Fibroblast of lung (primary cell): ENCODE results near the gene SLC35A4. TPM values are rescaled to one million over a fixed set of nuclear protein-coding genes. Genes with fewer than 3 reads are reported as not detected.

Experiments used
- DNase-seq, 2 donors: peaks; one replicate each; pipeline versions ENCODE4 v3.0.0 to v3.0.0-alpha.2; 2010; ENCODE audit warnings: low read depth in 2 of 2
- H2AFZ ChIP-seq: 2 replicates; pipeline ENCODE4 v1.5.1; 2012; ENCODE audit warnings: low read length, control low read depth, inconsistent platforms
- H3K27ac ChIP-seq: 2 replicates; pipeline ENCODE4 v1.5.1; 2011; ENCODE audit warnings: low read length, control low read depth; ENCODE audit not compliant: insufficient read depth
- H3K27me3 ChIP-seq: 2 replicates; pipeline ENCODE4 v1.5.1; 2011; ENCODE audit warnings: mild to moderate bottlenecking, low read length; ENCODE audit not compliant: control insufficient read depth, insufficient read depth
- H3K36me3 ChIP-seq: 2 replicates; pipeline ENCODE4 v1.5.1; 2011; ENCODE audit warnings: low read length; ENCODE audit not compliant: control insufficient read depth, insufficient read depth
- H3K4me1 ChIP-seq: 2 replicates; pipeline ENCODE4 v1.5.1; 2011; ENCODE audit warnings: low read length; ENCODE audit not compliant: control insufficient read depth, insufficient read depth; ENCODE audit errors: extremely low read depth
- H3K4me2 ChIP-seq: 2 replicates; pipeline ENCODE4 v1.5.1; 2011; ENCODE audit warnings: low read length, control low read depth; ENCODE audit not compliant: insufficient read depth; ENCODE audit errors: extremely low read depth
- H3K4me3 ChIP-seq, 4 experiments: fragments of 200-600 bp in 1 of 4; sonication (generic) in 1 of 4; replicated peaks in 1 of 4; 2 replicates each; pipeline ENCODE4 v1.5.1; 2011 to 2016; ENCODE audit warnings: low read length in 4 of 4, low read depth in 3 of 4, mild to moderate bottlenecking in 3 of 4, control low read depth in 2 of 4, inconsistent platforms in 1 of 4, mixed read lengths in 1 of 4; ENCODE audit not compliant: insufficient read depth in 1 of 4; ENCODE audit errors: control extremely low read depth in 1 of 4
- H3K79me2 ChIP-seq: 2 replicates; pipeline ENCODE4 v1.5.1; 2012; ENCODE audit warnings: mild to moderate bottlenecking, low read length, inconsistent platforms; ENCODE audit not compliant: control insufficient read depth, insufficient read depth
- H3K9ac ChIP-seq: 2 replicates; pipeline ENCODE4 v1.5.1; 2011; ENCODE audit warnings: mild to moderate bottlenecking, low read length, control low read depth; ENCODE audit not compliant: insufficient read depth
- H3K9me3 ChIP-seq: 2 replicates; pipeline ENCODE4 v1.5.1; 2012; ENCODE audit warnings: low read depth, low read length; ENCODE audit not compliant: control insufficient read depth, insufficient read depth
- H4K20me1 ChIP-seq: 2 replicates; pipeline ENCODE4 v1.5.1; 2011; ENCODE audit warnings: low read length; ENCODE audit not compliant: control insufficient read depth, insufficient read depth; ENCODE audit errors: extremely low read depth
- CTCF ChIP-seq, 2 donors: IDR thresholded peaks in 1 of 2; conservative IDR thresholded peaks in 1 of 2; 1 replicate in 1 of 2; 2 replicates in 1 of 2; pipeline ENCODE4 v1.5.1; 2011 to 2012; ENCODE audit warnings: low read length in 2 of 2, control low read depth in 1 of 2, inconsistent platforms in 1 of 2, low read depth in 1 of 2, mild to moderate bottlenecking in 1 of 2
- EZH2 ChIP-seq: IDR thresholded peaks from 2 replicates; pipeline ENCODE4 v1.5.1; 2012; ENCODE audit warnings: low read length, control low read depth, mild to moderate bottlenecking; ENCODE audit errors: missing control alignments
- polyA plus RNA-seq, 2 donors: library from polyadenylated mRNA; depleted of rRNA in 1 of 2; stranded (reverse) in 1 of 2; unstranded in 1 of 2; fragments of >200 nt; gene quantifications; 2 replicates each; pipeline ENCODE4 v1.2.1, GENCODE V29; 2011 to 2012; ENCODE audit warnings: missing spikeins in 1 of 2
- total RNA-seq: library from RNA; depleted of rRNA; stranded (reverse); fragments of >200 nt; gene quantifications from 2 replicates; pipeline ENCODE4 v1.2.1, GENCODE V29; 2014

SLC35A4 gene
- total and polyA plus RNA-seq, 2 donors (not counting 1 experiment from before 2014, with no cell fraction given), result 21.5 to 79.2 TPM

GRCh38 chr5:140608722-140609121 is 44.1 kb downstream of the SLC35A4 start:
- Histone ChIP-seq H3K36me3 (no peaks in the 10 kb centered on the region), H3K4me3 (no peak overlapping the region), H3K9me3 (no peaks in the 10 kb centered on the region), H3K27me3 (no peaks in the 10 kb centered on the region), H3K4me1 (no peaks in the 10 kb centered on the region), H3K4me2 (no peak overlapping the region), H2AFZ (no peak overlapping the region), H3K27ac (no peak overlapping the region), H3K79me2 (no peaks in the 10 kb centered on the region), H4K20me1 (no peaks in the 10 kb centered on the region), H3K9ac (no peak overlapping the region)
- no peak for DNase-seq
- no peak for TF ChIP-seq CTCF (conservative IDR thresholded peaks at IDR 0.05 in 1 of 2, IDR thresholded peaks at IDR 0.05 in 1 of 2; ENCODE audit: low read depth in 1 of 2, low read length in 2 of 2)
- TF ChIP-seq EZH2, result no peak

GRCh38 chr5:140609126-140609525 is 44.5 kb downstream of the SLC35A4 start:
- no peak overlapping the region for H3K4me2 ChIP-seq

GRCh38 chr5:140611020-140611521 is 46.4 kb downstream of the SLC35A4 start:
- TF ChIP-seq CTCF (conservative IDR thresholded peaks at IDR 0.05 in 1 of 2, IDR thresholded peaks at IDR 0.05 in 1 of 2; ENCODE audit: low read depth in 1 of 2, low read length in 2 of 2) (no peak), EZH2 (no peak)

More at GRCh38 chr5:140609126-140609525, 44.5 kb downstream of the SLC35A4 start:
- Histone ChIP-seq H2AFZ (no peak overlapping the region), H3K4me3 (no peak overlapping the region), H3K4me1 (no peaks in the 10 kb centered on the region), H3K9me3 (no peaks in the 10 kb centered on the region), H4K20me1 (no peaks in the 10 kb centered on the region), H3K79me2 (no peaks in the 10 kb centered on the region), H3K27me3 (no peaks in the 10 kb centered on the region), H3K9ac (no peak overlapping the region), H3K27ac (no peak overlapping the region), H3K36me3 (no peaks in the 10 kb centered on the region)
- TF ChIP-seq EZH2 (no peak), CTCF (conservative IDR thresholded peaks at IDR 0.05 in 1 of 2, IDR thresholded peaks at IDR 0.05 in 1 of 2; ENCODE audit: low read depth in 1 of 2, low read length in 2 of 2) (no peak)
- DNase-seq, result no peak

More at GRCh38 chr5:140611020-140611521, 46.4 kb downstream of the SLC35A4 start:
- H3K27ac ChIP-seq, result no peak overlapping the region
- no peak overlapping the region for H2AFZ ChIP-seq
- no peaks in the 10 kb centered on the region for H4K20me1 ChIP-seq
- no peaks in the 10 kb centered on the region for H3K4me1 ChIP-seq
- H3K4me3 ChIP-seq, result no peak overlapping the region
- peak in 1 of 2 donors; percentile 68 for DNase-seq
- H3K9me3 ChIP-seq, result no peaks in the 10 kb centered on the region
- no peaks in the 10 kb centered on the region for H3K79me2 ChIP-seq
- H3K36me3 ChIP-seq, result no peaks in the 10 kb centered on the region
- H3K27me3 ChIP-seq, result no peaks in the 10 kb centered on the region
- no peak overlapping the region for H3K9ac ChIP-seq
- H3K4me2 ChIP-seq, result no peak overlapping the region

Other genes with a start within 250 kb of the SLC35A4 start
- gene HBEGF, start 218.2 kb upstream of the SLC35A4 start, total RNA-seq, result 1.8 TPM in 2 replicates
- gene HBEGF, start 218.2 kb upstream of the SLC35A4 start, polyA plus RNA-seq, result 8.7 and 10.3 TPM in 2 replicates
- gene SLC4A9, start 204.6 kb upstream of the SLC35A4 start, total RNA-seq, result not detected in 2 replicates
- not detected in 2 replicates for gene SLC4A9, start 204.6 kb upstream of the SLC35A4 start, polyA plus RNA-seq
- 56.8 and 74.5 TPM in 2 replicates for gene ANKHD1, start 163.0 kb upstream of the SLC35A4 start, total RNA-seq
- gene ANKHD1, start 163.0 kb upstream of the SLC35A4 start, polyA plus RNA-seq, result 45.4 and 45.7 TPM in 2 replicates
- gene EIF4EBP3, start 17.2 kb upstream of the SLC35A4 start, total RNA-seq, result 1.8 and 2.3 TPM in 2 replicates
- gene EIF4EBP3, start 17.2 kb upstream of the SLC35A4 start, polyA plus RNA-seq, result 3.0 and 3.1 TPM in 2 replicates
- gene SRA1, start 7.4 kb upstream of the SLC35A4 start, total RNA-seq, result 28.0 and 39.1 TPM in 2 replicates
- 55.5 and 72.3 TPM in 2 replicates for gene SRA1, start 7.4 kb upstream of the SLC35A4 start, polyA plus RNA-seq
- 18.0 and 19.8 TPM in 2 replicates for gene APBB3, start 230 bp upstream of the SLC35A4 start, total RNA-seq
- gene APBB3, start 230 bp upstream of the SLC35A4 start, polyA plus RNA-seq, result 8.7 and 11.7 TPM in 2 replicates
- 4.1 and 10.9 TPM in 2 replicates for gene CD14, start 68.3 kb downstream of the SLC35A4 start, total RNA-seq
- 0.32 and 0.45 TPM in 2 replicates for gene CD14, start 68.3 kb downstream of the SLC35A4 start, polyA plus RNA-seq
- 13.6 and 18.0 TPM in 2 replicates for gene TMCO6, start 74.6 kb downstream of the SLC35A4 start, total RNA-seq
- gene TMCO6, start 74.6 kb downstream of the SLC35A4 start, polyA plus RNA-seq, result 6.6 and 7.6 TPM in 2 replicates
- gene NDUFA2, start 82.8 kb downstream of the SLC35A4 start, total RNA-seq, result 39.8 and 64.9 TPM in 2 replicates
- 57.9 and 65.9 TPM in 2 replicates for gene NDUFA2, start 82.8 kb downstream of the SLC35A4 start, polyA plus RNA-seq
- 96.6 and 96.9 TPM in 2 replicates for gene IK, start 83.0 kb downstream of the SLC35A4 start, total RNA-seq
- 155 and 170 TPM in 2 replicates for gene IK, start 83.0 kb downstream of the SLC35A4 start, polyA plus RNA-seq
- gene WDR55, start 100.1 kb downstream of the SLC35A4 start, total RNA-seq, result 25.2 and 28.4 TPM in 2 replicates
- 18.8 and 22.1 TPM in 2 replicates for gene WDR55, start 100.1 kb downstream of the SLC35A4 start, polyA plus RNA-seq
- gene DND1, start 108.7 kb downstream of the SLC35A4 start, total RNA-seq, result under 0.01 and 0.33 TPM in 2 replicates
- 0.15 and 0.21 TPM in 2 replicates for gene DND1, start 108.7 kb downstream of the SLC35A4 start, polyA plus RNA-seq
- 51.9 and 53.2 TPM in 2 replicates for gene HARS1, start 126.5 kb downstream of the SLC35A4 start, total RNA-seq
- gene HARS1, start 126.5 kb downstream of the SLC35A4 start, polyA plus RNA-seq, result 85.8 and 110 TPM in 2 replicates
- gene HARS2, start 126.6 kb downstream of the SLC35A4 start, total RNA-seq, result 26.2 and 30.1 TPM in 2 replicates
- 27.1 and 27.8 TPM in 2 replicates for gene HARS2, start 126.6 kb downstream of the SLC35A4 start, polyA plus RNA-seq
- gene ZMAT2, start 135.6 kb downstream of the SLC35A4 start, total RNA-seq, result 69.4 and 77.0 TPM in 2 replicates
- gene ZMAT2, start 135.6 kb downstream of the SLC35A4 start, polyA plus RNA-seq, result 85.5 and 85.6 TPM in 2 replicates
- under 0.01 TPM in 2 replicates for gene PCDHA1, start 221.3 kb downstream of the SLC35A4 start, total RNA-seq
- 0.05 and 0.12 TPM in 2 replicates for gene PCDHA1, start 221.3 kb downstream of the SLC35A4 start, polyA plus RNA-seq
- gene PCDHA2, start 230.0 kb downstream of the SLC35A4 start, total RNA-seq, result under 0.01 and 0.33 TPM in 2 replicates
- gene PCDHA2, start 230.0 kb downstream of the SLC35A4 start, polyA plus RNA-seq, result 0.10 TPM in 1 of 2 replicates, not detected in the other
- gene PCDHA3, start 236.2 kb downstream of the SLC35A4 start, total RNA-seq, result 0.26 and 1.2 TPM in 2 replicates
- gene PCDHA3, start 236.2 kb downstream of the SLC35A4 start, polyA plus RNA-seq, result 0.07 and 0.89 TPM in 2 replicates
- 0.51 and 1.2 TPM in 2 replicates for gene PCDHA4, start 242.2 kb downstream of the SLC35A4 start, total RNA-seq
- 0.05 and 0.42 TPM in 2 replicates for gene PCDHA4, start 242.2 kb downstream of the SLC35A4 start, polyA plus RNA-seq